Fibroblast of lung (primary cell): ENCODE measurements around the gene CLIC6.

Experiments
- EZH2 ChIP-seq: IDR thresholded peaks from 2 replicates; pipeline ENCODE4 v1.5.1; 2012; ENCODE audit warnings: low read length, control low read depth, mild to moderate bottlenecking; ENCODE audit errors: missing control alignments
- TF ChIP-seq, protein P1 (sequence below), 2 donors: IDR thresholded peaks in 1 of 2; conservative IDR thresholded peaks in 1 of 2; 1 replicate in 1 of 2; 2 replicates in 1 of 2; pipeline ENCODE4 v1.5.1; 2011 to 2012; ENCODE audit warnings: low read length in 2 of 2, control low read depth in 1 of 2, inconsistent platforms in 1 of 2, low read depth in 1 of 2, mild to moderate bottlenecking in 1 of 2

DNA sequence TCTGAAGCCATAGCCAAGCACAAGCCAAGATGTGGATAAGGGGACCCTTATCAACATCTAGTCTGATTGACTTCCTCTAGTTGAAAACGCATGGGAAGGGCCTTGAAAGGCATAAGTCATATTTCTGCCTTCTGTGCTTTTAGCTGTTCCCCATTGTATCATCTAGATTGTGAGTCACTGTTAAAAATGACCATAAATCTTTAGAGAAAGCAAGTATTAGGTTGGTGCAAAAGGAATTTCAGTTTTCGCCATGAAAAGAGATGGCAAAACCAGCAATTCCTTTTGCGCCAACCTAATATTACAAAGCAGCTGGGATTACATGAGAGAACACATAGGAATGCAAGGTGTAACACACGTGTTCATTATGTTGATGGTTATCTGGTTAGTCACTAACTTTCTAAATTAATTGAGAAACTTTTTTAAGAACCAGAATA, 63.6 kb downstream of the CLIC6 start:
- TF ChIP-seq, protein P1, sequence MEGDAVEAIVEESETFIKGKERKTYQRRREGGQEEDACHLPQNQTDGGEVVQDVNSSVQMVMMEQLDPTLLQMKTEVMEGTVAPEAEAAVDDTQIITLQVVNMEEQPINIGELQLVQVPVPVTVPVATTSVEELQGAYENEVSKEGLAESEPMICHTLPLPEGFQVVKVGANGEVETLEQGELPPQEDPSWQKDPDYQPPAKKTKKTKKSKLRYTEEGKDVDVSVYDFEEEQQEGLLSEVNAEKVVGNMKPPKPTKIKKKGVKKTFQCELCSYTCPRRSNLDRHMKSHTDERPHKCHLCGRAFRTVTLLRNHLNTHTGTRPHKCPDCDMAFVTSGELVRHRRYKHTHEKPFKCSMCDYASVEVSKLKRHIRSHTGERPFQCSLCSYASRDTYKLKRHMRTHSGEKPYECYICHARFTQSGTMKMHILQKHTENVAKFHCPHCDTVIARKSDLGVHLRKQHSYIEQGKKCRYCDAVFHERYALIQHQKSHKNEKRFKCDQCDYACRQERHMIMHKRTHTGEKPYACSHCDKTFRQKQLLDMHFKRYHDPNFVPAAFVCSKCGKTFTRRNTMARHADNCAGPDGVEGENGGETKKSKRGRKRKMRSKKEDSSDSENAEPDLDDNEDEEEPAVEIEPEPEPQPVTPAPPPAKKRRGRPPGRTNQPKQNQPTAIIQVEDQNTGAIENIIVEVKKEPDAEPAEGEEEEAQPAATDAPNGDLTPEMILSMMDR (conservative IDR thresholded peaks at IDR 0.05 in 1 of 2, IDR thresholded peaks at IDR 0.05 in 1 of 2; ENCODE audit: low read depth in 1 of 2, low read length in 2 of 2): no peak
- TF ChIP-seq EZH2: no peak
